Activated CD4-positive, alpha-beta T cell treated with anti-CD3 and anti-CD28 coated beads, Interleukin-2, amount 50 U/mL, for 4 hours (primary cell): ENCODE data around the gene PTGR1.
"Not testable (repeated sequence)": the region's sequence is repeated elsewhere in the genome, so short reads cannot be mapped to it uniquely, and the experiment has no call there.

Experiments used
- DNase-seq, 2 experiments: peaks; one replicate each; pipeline ENCODE4 v3.0.0-alpha.2; 2020

The PTGR1 gene

GRCh38 chr9:111610845-111611244 lies 11.4 kb upstream of the PTGR1 start:
- DNase-seq: no peak

- DNase-seq: no peak
Measured at GRCh38 chr9:111610149-111610548, 10.7 kb upstream of the PTGR1 start.

GRCh38 chr9:111605041-111605559 lies 5.7 kb upstream of the PTGR1 start:
- DNase-seq: no peak

- no peak for DNase-seq
Measured at GRCh38 chr9:111604054-111604615, 4.7 kb upstream of the PTGR1 start.

GRCh38 chr9:111603041-111603440 lies 3.6 kb upstream of the PTGR1 start:
- no peak for DNase-seq

- DNase-seq: no peak
Measured at GRCh38 chr9:111601237-111602018, 2.0 kb upstream of the PTGR1 start.

- no peak for DNase-seq
Measured at GRCh38 chr9:111599955-111600343, 502 bp upstream of the PTGR1 start.

GRCh38 chr9:111598733-111599091 lies 735 bp downstream of the PTGR1 start:
- DNase-seq: no peak

- DNase-seq: peak; percentile 63 to 64
Measured at GRCh38 chr9:111597852-111598732, 1.4 kb downstream of the PTGR1 start.

- DNase-seq: no peak
Measured at GRCh38 chr9:111588846-111589245, 10.6 kb downstream of the PTGR1 start.

- no peak for DNase-seq
Measured at GRCh38 chr9:111586378-111586777, 13.1 kb downstream of the PTGR1 start.

- no peak for DNase-seq
Measured at GRCh38 chr9:111582888-111583287, 16.6 kb downstream of the PTGR1 start.

- DNase-seq: no peak
Measured at GRCh38 chr9:111572950-111573604, 26.4 kb downstream of the PTGR1 start.

- DNase-seq: not testable (repeated sequence)
Measured at GRCh38 chr9:111568127-111568526, 31.3 kb downstream of the PTGR1 start.

GRCh38 chr9:111566234-111566633 lies 33.2 kb downstream of the PTGR1 start:
- no peak for DNase-seq

GRCh38 chr9:111561165-111561719 lies 38.2 kb downstream of the PTGR1 start:
- no peak for DNase-seq

- DNase-seq: no peak
Measured at GRCh38 chr9:111559000-111559610, 40.3 kb downstream of the PTGR1 start.

- not testable (repeated sequence) for DNase-seq
Measured at GRCh38 chr9:111555425-111555824, 44.0 kb downstream of the PTGR1 start.

GRCh38 chr9:111548623-111549022 lies 50.8 kb downstream of the PTGR1 start:
- DNase-seq: no peak

GRCh38 chr9:111542497-111543254 lies 56.8 kb downstream of the PTGR1 start:
- DNase-seq: no peak

- no peak for DNase-seq
Measured at GRCh38 chr9:111533099-111533790, 66.2 kb downstream of the PTGR1 start.
